ENCODE results near the gene PPP2R5C. TPM values are rescaled to one million over a fixed set of nuclear protein-coding genes. Genes with fewer than 3 reads are reported as not detected.
A peak's percentile ranks its signal among the peaks of the same experiment; 100 is the strongest.
"Not testable (repeated sequence)": the region's sequence is repeated elsewhere in the genome, so short reads cannot be mapped to it uniquely, and the experiment has no call there.

PPP2R5C gene
- total RNA-seq, 1 experiment from 2014 or later: 89.9 TPM

DNA sequence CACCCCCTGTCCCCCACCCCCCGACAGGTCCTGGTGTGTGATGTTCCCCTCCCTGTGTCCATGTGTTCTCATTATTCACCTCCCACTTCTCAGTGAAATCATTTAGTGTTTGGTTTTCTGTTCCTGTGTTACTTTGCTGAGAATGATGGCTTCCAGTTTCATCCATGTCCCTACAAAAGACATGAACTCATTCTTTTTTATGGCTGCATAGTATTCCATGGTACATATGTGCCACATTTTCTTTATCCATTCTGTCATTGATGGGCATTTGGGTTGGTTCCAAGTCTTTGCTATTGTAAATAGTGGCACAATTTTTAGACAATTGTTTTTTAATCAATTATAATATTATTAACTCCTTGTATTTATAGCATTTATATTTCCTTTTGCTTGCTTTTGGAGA, 44.7 kb downstream of the PPP2R5C start:
- peaks cover 25% of the 10 kb centered on the region for H3K4me1 Mint-ChIP-seq
- H3K9me3 Mint-ChIP-seq; H3K27me3 Mint-ChIP-seq (ENCODE audit: low read depth); DNase-seq (ENCODE audit: low spot score); ATAC-seq; H3K36me3 Mint-ChIP-seq; H3K27ac Mint-ChIP-seq; CTCF ChIA-PET; POLR2A ChIA-PET; H3K4me3 Mint-ChIP-seq: not testable (repeated sequence)

DNA sequence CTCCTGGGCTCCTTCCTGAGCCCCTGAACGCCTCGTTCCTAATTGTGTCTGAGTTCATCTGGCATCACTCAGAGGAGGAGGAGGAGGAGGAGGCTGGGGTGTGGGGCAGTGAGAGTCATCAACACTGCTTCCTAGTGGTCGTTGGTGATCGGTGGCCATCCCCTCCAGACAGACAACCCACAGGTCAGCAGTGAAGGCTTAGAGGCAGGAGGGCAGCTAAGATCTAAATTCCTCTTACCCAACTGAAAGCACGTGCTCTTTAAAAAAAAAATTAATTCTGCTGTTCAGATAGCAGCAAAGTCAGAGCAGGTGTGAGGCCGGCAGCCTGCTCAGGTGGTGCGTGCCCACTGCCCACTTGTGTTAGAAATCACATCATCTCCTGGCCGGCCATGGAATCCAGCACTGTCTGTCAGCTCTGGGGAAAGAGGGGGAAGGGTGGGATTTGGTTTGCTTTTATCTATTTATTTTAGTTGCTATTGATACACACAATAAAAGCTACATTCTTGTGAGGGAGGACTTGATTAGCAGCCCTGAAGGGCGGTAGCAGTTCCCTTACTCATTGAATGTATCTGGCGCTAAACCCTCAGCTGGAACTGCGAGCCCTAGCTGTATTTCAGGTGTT, 46.6 kb downstream of the PPP2R5C start:
- peaks cover 33% of the 10 kb centered on the region for H3K4me1 Mint-ChIP-seq
- ATAC-seq (peak; percentile 83), DNase-seq (ENCODE audit: low spot score) (peak; percentile 63)
- no peak for TF ChIP-seq IRF2 (CRISPR knock-in tag; IDR thresholded peaks at IDR 0.05; ENCODE audit: borderline replicate concordance, low read depth)
- no peaks in the 10 kb centered on the region for H3K36me3 Mint-ChIP-seq
- no peaks in the 10 kb centered on the region for H3K27me3 Mint-ChIP-seq (ENCODE audit: low read depth)
- H3K27ac Mint-ChIP-seq: peak overlapping the region; percentile 76
- H3K4me3 Mint-ChIP-seq: peak overlapping the region; percentile 43
- ChIA-PET POLR2A (interaction anchor here (0.6 kb wide), 1 partner anchor 46 kb away, joined by 3 read pairs; no protein-coding TSS in a partner anchor), CTCF (interaction anchor here (0.7 to 3.7 kb wide), 9 partner anchors 8 to 101 kb away, joined by 3 to 38 read pairs (median 4); partner anchors contain the start of gene PPP2R5C)
- H3K9me3 Mint-ChIP-seq: no peaks in the 10 kb centered on the region

DNA sequence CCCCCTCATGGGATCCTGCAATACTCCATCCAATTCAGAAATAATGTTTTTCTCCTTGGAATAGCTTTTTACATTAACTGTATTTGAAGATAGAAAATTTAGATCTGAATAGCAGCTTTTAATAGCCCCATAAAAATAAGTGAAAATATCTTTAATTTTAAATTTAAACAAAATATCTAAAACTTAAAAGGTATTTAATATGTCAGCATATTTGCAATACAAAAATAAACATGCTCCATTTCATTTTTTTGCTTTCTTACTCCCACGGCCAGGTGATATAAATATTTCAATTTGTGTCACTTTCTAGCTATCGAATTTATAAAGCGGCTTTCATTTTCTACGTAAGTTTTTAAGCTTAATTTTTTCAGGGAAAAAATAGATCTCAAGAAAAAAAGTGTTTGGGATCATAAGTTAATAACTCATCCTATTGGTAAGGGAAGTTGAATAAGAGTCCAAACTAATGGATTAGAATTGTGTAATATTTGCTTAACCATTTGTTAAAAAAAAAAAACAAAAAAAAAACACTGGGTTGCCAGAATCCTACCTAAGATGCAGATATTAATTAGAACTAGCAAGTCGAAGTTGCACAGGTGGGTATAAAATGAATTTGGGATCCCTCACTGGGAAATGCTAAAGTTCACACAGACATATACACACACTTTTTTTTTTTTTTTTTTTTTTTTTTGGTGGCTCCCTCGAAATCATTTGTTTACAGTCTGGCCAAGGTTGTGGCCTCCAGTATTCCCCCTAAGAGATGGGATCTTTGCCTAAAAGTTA, 47.6 kb downstream of the PPP2R5C start:
- no peak for ATAC-seq
- POLR2A ChIA-PET: interaction anchor here (0.6 to 1.5 kb wide), 12 partner anchors 10 to 235 kb away, joined by 3 to 10 read pairs (median 3); no protein-coding TSS in a partner anchor
- Mint-ChIP-seq H3K27me3 (ENCODE audit: low read depth) (no peaks in the 10 kb centered on the region), H3K36me3 (no peaks in the 10 kb centered on the region), H3K4me3 (peak overlapping the region; percentile 87), H3K9me3 (no peaks in the 10 kb centered on the region), H3K27ac (peak overlapping the region; percentile 100), H3K4me1 (peaks cover 33% of the 10 kb centered on the region)
- CTCF ChIA-PET: interaction anchor here (0.6 to 3.7 kb wide), 13 partner anchors 8 to 102 kb away, joined by 3 to 38 read pairs (median 4); partner anchors contain the start of gene PPP2R5C
- TF ChIP-seq NFE2L1 (CRISPR knock-in tag; IDR thresholded peaks at IDR 0.05) (no peak), NR1H2 (CRISPR knock-in tag; IDR thresholded peaks at IDR 0.05) (no peak), OVOL2 (CRISPR knock-in tag; IDR thresholded peaks at IDR 0.05; ENCODE audit: borderline replicate concordance) (no peak), TP53 (CRISPR knock-in tag; IDR thresholded peaks at IDR 0.05) (no peak), NFYB (CRISPR knock-in tag; conservative IDR thresholded peaks at IDR 0.05; ENCODE audit: low read depth) (no peak), JUN (CRISPR knock-in tag; IDR thresholded peaks at IDR 0.05) (no peak), ZNF396 (CRISPR knock-in tag; IDR thresholded peaks at IDR 0.05; ENCODE audit: borderline replicate concordance) (no peak), ZNF671 (CRISPR knock-in tag; IDR thresholded peaks at IDR 0.05) (no peak), ESRRA (CRISPR knock-in tag; IDR thresholded peaks at IDR 0.05; ENCODE audit: borderline replicate concordance) (no peak), FOXP1 (CRISPR knock-in tag; IDR thresholded peaks at IDR 0.05; ENCODE audit: borderline replicate concordance) (no peak)
- TF ChIP-seq, protein P1, sequence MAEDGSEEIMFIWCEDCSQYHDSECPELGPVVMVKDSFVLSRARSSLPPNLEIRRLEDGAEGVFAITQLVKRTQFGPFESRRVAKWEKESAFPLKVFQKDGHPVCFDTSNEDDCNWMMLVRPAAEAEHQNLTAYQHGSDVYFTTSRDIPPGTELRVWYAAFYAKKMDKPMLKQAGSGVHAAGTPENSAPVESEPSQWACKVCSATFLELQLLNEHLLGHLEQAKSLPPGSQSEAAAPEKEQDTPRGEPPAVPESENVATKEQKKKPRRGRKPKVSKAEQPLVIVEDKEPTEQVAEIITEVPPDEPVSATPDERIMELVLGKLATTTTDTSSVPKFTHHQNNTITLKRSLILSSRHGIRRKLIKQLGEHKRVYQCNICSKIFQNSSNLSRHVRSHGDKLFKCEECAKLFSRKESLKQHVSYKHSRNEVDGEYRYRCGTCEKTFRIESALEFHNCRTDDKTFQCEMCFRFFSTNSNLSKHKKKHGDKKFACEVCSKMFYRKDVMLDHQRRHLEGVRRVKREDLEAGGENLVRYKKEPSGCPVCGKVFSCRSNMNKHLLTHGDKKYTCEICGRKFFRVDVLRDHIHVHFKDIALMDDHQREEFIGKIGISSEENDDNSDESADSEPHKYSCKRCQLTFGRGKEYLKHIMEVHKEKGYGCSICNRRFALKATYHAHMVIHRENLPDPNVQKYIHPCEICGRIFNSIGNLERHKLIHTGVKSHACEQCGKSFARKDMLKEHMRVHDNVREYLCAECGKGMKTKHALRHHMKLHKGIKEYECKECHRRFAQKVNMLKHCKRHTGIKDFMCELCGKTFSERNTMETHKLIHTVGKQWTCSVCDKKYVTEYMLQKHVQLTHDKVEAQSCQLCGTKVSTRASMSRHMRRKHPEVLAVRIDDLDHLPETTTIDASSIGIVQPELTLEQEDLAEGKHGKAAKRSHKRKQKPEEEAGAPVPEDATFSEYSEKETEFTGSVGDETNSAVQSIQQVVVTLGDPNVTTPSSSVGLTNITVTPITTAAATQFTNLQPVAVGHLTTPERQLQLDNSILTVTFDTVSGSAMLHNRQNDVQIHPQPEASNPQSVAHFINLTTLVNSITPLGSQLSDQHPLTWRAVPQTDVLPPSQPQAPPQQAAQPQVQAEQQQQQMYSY (CRISPR knock-in tag; IDR thresholded peaks at IDR 0.05): no peak
- TF ChIP-seq, protein P2, sequence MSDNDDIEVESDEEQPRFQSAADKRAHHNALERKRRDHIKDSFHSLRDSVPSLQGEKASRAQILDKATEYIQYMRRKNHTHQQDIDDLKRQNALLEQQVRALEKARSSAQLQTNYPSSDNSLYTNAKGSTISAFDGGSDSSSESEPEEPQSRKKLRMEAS (CRISPR knock-in tag; IDR thresholded peaks at IDR 0.05): no peak
- TF ChIP-seq, protein P3, sequence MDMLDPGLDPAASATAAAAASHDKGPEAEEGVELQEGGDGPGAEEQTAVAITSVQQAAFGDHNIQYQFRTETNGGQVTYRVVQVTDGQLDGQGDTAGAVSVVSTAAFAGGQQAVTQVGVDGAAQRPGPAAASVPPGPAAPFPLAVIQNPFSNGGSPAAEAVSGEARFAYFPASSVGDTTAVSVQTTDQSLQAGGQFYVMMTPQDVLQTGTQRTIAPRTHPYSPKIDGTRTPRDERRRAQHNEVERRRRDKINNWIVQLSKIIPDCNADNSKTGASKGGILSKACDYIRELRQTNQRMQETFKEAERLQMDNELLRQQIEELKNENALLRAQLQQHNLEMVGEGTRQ (CRISPR knock-in tag; IDR thresholded peaks at IDR 0.05): no peak
- TF ChIP-seq, protein P4, sequence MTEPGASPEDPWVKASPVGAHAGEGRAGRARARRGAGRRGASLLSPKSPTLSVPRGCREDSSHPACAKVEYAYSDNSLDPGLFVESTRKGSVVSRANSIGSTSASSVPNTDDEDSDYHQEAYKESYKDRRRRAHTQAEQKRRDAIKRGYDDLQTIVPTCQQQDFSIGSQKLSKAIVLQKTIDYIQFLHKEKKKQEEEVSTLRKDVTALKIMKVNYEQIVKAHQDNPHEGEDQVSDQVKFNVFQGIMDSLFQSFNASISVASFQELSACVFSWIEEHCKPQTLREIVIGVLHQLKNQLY (CRISPR knock-in tag; IDR thresholded peaks at IDR 0.05): no peak
- TF ChIP-seq, protein P5, sequence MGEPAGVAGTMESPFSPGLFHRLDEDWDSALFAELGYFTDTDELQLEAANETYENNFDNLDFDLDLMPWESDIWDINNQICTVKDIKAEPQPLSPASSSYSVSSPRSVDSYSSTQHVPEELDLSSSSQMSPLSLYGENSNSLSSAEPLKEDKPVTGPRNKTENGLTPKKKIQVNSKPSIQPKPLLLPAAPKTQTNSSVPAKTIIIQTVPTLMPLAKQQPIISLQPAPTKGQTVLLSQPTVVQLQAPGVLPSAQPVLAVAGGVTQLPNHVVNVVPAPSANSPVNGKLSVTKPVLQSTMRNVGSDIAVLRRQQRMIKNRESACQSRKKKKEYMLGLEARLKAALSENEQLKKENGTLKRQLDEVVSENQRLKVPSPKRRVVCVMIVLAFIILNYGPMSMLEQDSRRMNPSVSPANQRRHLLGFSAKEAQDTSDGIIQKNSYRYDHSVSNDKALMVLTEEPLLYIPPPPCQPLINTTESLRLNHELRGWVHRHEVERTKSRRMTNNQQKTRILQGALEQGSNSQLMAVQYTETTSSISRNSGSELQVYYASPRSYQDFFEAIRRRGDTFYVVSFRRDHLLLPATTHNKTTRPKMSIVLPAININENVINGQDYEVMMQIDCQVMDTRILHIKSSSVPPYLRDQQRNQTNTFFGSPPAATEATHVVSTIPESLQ (CRISPR knock-in tag; IDR thresholded peaks at IDR 0.05): no peak
- TF ChIP-seq, protein P6, sequence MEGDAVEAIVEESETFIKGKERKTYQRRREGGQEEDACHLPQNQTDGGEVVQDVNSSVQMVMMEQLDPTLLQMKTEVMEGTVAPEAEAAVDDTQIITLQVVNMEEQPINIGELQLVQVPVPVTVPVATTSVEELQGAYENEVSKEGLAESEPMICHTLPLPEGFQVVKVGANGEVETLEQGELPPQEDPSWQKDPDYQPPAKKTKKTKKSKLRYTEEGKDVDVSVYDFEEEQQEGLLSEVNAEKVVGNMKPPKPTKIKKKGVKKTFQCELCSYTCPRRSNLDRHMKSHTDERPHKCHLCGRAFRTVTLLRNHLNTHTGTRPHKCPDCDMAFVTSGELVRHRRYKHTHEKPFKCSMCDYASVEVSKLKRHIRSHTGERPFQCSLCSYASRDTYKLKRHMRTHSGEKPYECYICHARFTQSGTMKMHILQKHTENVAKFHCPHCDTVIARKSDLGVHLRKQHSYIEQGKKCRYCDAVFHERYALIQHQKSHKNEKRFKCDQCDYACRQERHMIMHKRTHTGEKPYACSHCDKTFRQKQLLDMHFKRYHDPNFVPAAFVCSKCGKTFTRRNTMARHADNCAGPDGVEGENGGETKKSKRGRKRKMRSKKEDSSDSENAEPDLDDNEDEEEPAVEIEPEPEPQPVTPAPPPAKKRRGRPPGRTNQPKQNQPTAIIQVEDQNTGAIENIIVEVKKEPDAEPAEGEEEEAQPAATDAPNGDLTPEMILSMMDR (IDR thresholded peaks at IDR 0.05): no peak
- no peak for DNase-seq (ENCODE audit: low spot score)

All from WTC11 (cell line).